ENCODE results near the gene ARHGEF16.

ARHGEF16 gene

GRCh38 chr1:3453891-3454810 is at the start of gene ARHGEF16:
Gene ARHGEF16 (plus strand): TSS chr1:3454665. CDS start chr1:3463085, 8,420 bp downstream.
- TF ChIP-seq TCF12 (IDR thresholded peaks at IDR 0.05; ENCODE audit: low read depth) (no peak; the same call in 1 of the 2 replicates), MAX (IDR thresholded peaks at IDR 0.05) (peak; percentile 94), CEBPB (IDR thresholded peaks at IDR 0.05) (no peak), CREB1 (IDR thresholded peaks at IDR 0.05; ENCODE audit: low read depth) (no peak; the same call in 1 of the 2 replicates), EP300 (IDR thresholded peaks at IDR 0.05; ENCODE audit: borderline replicate concordance) (no peak), FOXM1 (IDR thresholded peaks at IDR 0.05; ENCODE audit: borderline replicate concordance, low read depth) (no peak), ZBTB7A (IDR thresholded peaks at IDR 0.05; ENCODE audit: low read depth) (0 out of 2 replicates have a peak, but pooled peaks have one; percentile 10), TEAD4 (IDR thresholded peaks at IDR 0.05) (no peak), NFIC (IDR thresholded peaks at IDR 0.05) (0 out of 2 replicates have a peak, but pooled peaks have one; percentile 24), YY1 (IDR thresholded peaks at IDR 0.05; ENCODE audit: low read depth) (no peak), RAD21 (IDR thresholded peaks at IDR 0.05; ENCODE audit: low read depth) (no peak), REST (IDR thresholded peaks at IDR 0.05; ENCODE audit: low read depth) (no peak), EGR1 (IDR thresholded peaks at IDR 0.05) (no peak), TAF1 (IDR thresholded peaks at IDR 0.05; ENCODE audit: low read depth) (no peak), USF1 (IDR thresholded peaks at IDR 0.05) (peak; percentile 95)

GRCh38 chr1:3404801-3405200 is 49.7 kb upstream of the ARHGEF16 start:
- TF ChIP-seq MAX (IDR thresholded peaks at IDR 0.05) (no peak), EGR1 (IDR thresholded peaks at IDR 0.05) (no peak), FOXM1 (IDR thresholded peaks at IDR 0.05; ENCODE audit: borderline replicate concordance, low read depth) (no peak), NFIC (IDR thresholded peaks at IDR 0.05) (no peak), REST (IDR thresholded peaks at IDR 0.05; ENCODE audit: low read depth) (no peak), TEAD4 (IDR thresholded peaks at IDR 0.05) (no peak), ZBTB7A (IDR thresholded peaks at IDR 0.05; ENCODE audit: low read depth) (no peak), CEBPB (IDR thresholded peaks at IDR 0.05) (no peak), EP300 (IDR thresholded peaks at IDR 0.05; ENCODE audit: borderline replicate concordance) (no peak), RAD21 (IDR thresholded peaks at IDR 0.05; ENCODE audit: low read depth) (no peak), TAF1 (IDR thresholded peaks at IDR 0.05; ENCODE audit: low read depth) (no peak), YY1 (IDR thresholded peaks at IDR 0.05; ENCODE audit: low read depth) (no peak), USF1 (IDR thresholded peaks at IDR 0.05) (no peak), TCF12 (IDR thresholded peaks at IDR 0.05; ENCODE audit: low read depth) (no peak), CREB1 (IDR thresholded peaks at IDR 0.05; ENCODE audit: low read depth) (no peak)

- TF ChIP-seq NFIC (IDR thresholded peaks at IDR 0.05) = no peak
- no peak for TF ChIP-seq ZBTB7A (IDR thresholded peaks at IDR 0.05; ENCODE audit: low read depth)
- no peak for TF ChIP-seq EGR1 (IDR thresholded peaks at IDR 0.05)
- TF ChIP-seq EP300 (IDR thresholded peaks at IDR 0.05; ENCODE audit: borderline replicate concordance) = no peak
- no peak for TF ChIP-seq REST (IDR thresholded peaks at IDR 0.05; ENCODE audit: low read depth)
- no peak for TF ChIP-seq CEBPB (IDR thresholded peaks at IDR 0.05)
- TF ChIP-seq YY1 (IDR thresholded peaks at IDR 0.05; ENCODE audit: low read depth) = no peak
- no peak for TF ChIP-seq TAF1 (IDR thresholded peaks at IDR 0.05; ENCODE audit: low read depth)
- no peak for TF ChIP-seq MAX (IDR thresholded peaks at IDR 0.05)
- TF ChIP-seq TEAD4 (IDR thresholded peaks at IDR 0.05) = no peak
- no peak for TF ChIP-seq USF1 (IDR thresholded peaks at IDR 0.05)
- no peak for TF ChIP-seq FOXM1 (IDR thresholded peaks at IDR 0.05; ENCODE audit: borderline replicate concordance, low read depth)
- TF ChIP-seq TCF12 (IDR thresholded peaks at IDR 0.05; ENCODE audit: low read depth) = no peak
- no peak for TF ChIP-seq RAD21 (IDR thresholded peaks at IDR 0.05; ENCODE audit: low read depth)
- TF ChIP-seq CREB1 (IDR thresholded peaks at IDR 0.05; ENCODE audit: low read depth) = no peak
Measured at GRCh38 chr1:3405491-3405890, 49.0 kb upstream of the ARHGEF16 start.

Measured in Ishikawa (cell line).